Measurements from ENCODE around the gene ERBB2.

Gene ERBB2

GRCh38 chr17:39730095-39730921 is 30.4 kb downstream of the ERBB2 start, which contains the start of gene MIEN1:
Gene MIEN1 (minus strand): TSS chr17:39730532. CDS start chr17:39730495, 37 bp downstream.
- TF ChIP-seq CTCF (IDR thresholded peaks at IDR 0.05; ENCODE audit: low read depth, low read length, missing control alignments), result peak; percentile 80
- in situ Hi-C loops (cut with HindIII; ENCODE audit: low pct_ligation_motif_present, low sequenced_read_pairs), result no loop called here
- Histone ChIP-seq H3K36me3 (replicated peaks) (peaks cover 12% of the 10 kb centered on the region), H3K4me3 (ENCODE audit: low read depth, low read length) (peak within 1 kb of the TSS; percentile 79), H3K27ac (peak within 1 kb of the TSS; percentile 76), H3K27me3 (replicated peaks) (no peaks in the 10 kb centered on the region)
- peak; percentile 68 for DNase-seq

GRCh38 chr17:39732586-39732985 is 32.7 kb downstream of the ERBB2 start:
- H3K27me3 ChIP-seq (replicated peaks), result no peaks in the 10 kb centered on the region
- no peak overlapping the region for H3K4me3 ChIP-seq (ENCODE audit: low read depth, low read length)
- H3K27ac ChIP-seq, result no peak overlapping the region
- no peak for DNase-seq
- H3K36me3 ChIP-seq (replicated peaks), result peaks cover 9% of the 10 kb centered on the region
- in situ Hi-C loops (cut with HindIII; ENCODE audit: low pct_ligation_motif_present, low sequenced_read_pairs), result no loop called here
- TF ChIP-seq CTCF (IDR thresholded peaks at IDR 0.05; ENCODE audit: low read depth, low read length, missing control alignments), result no peak

GRCh38 chr17:39735882-39736281 is 36.0 kb downstream of the ERBB2 start:
- DNase-seq, result no peak
- in situ Hi-C loops (cut with HindIII; ENCODE audit: low pct_ligation_motif_present, low sequenced_read_pairs), result no loop called here
- Histone ChIP-seq H3K36me3 (replicated peaks) (no peaks in the 10 kb centered on the region), H3K27me3 (replicated peaks) (no peaks in the 10 kb centered on the region), H3K27ac (no peak overlapping the region), H3K4me3 (ENCODE audit: low read depth, low read length) (no peak overlapping the region)
- TF ChIP-seq CTCF (IDR thresholded peaks at IDR 0.05; ENCODE audit: low read depth, low read length, missing control alignments), result no peak

- no peak for TF ChIP-seq CTCF (IDR thresholded peaks at IDR 0.05; ENCODE audit: low read depth, low read length, missing control alignments)
- H3K27me3 ChIP-seq (replicated peaks), result no peaks in the 10 kb centered on the region
- in situ Hi-C loops (cut with HindIII; ENCODE audit: low pct_ligation_motif_present, low sequenced_read_pairs), result no loop called here
- H3K4me3 ChIP-seq (ENCODE audit: low read depth, low read length), result no peak overlapping the region
- DNase-seq, result no peak
- H3K27ac ChIP-seq, result no peak overlapping the region
- no peaks in the 10 kb centered on the region for H3K36me3 ChIP-seq (replicated peaks)
Measured at GRCh38 chr17:39736319-39737165, 36.7 kb downstream of the ERBB2 start.

- DNase-seq, result no peak
- in situ Hi-C loops (cut with HindIII; ENCODE audit: low pct_ligation_motif_present, low sequenced_read_pairs), result no loop called here
- Histone ChIP-seq H3K4me3 (ENCODE audit: low read depth, low read length) (no peak overlapping the region), H3K36me3 (replicated peaks) (no peaks in the 10 kb centered on the region), H3K27ac (no peak overlapping the region), H3K27me3 (replicated peaks) (no peaks in the 10 kb centered on the region)
- no peak for TF ChIP-seq CTCF (IDR thresholded peaks at IDR 0.05; ENCODE audit: low read depth, low read length, missing control alignments)
Measured at GRCh38 chr17:39737206-39737759, 37.4 kb downstream of the ERBB2 start.
